WTC11 (cell line): ENCODE measurements around the gene SCAANT1. TPM values are rescaled to one million over a fixed set of nuclear protein-coding genes. Genes with fewer than 3 reads are reported as not detected.

Experiments used
- ATAC-seq: fragments of 200-7000 bp; cut with Tn5 transposase; 2 replicates; pipeline ENCODE4 v1.10.0; 2021; ENCODE audit warnings: mild to moderate bottlenecking, moderate library complexity
- CTCF ChIA-PET: fragments of 300-600 bp; sonication (Branson Sonifier 250); formaldehyde crosslinking; loops from one replicate; lab custom pipeline; 2021; ENCODE audit warnings: antibody characterized with exemption; lab: Charles Lee
- POLR2A ChIA-PET: fragments of 350-600 bp; sonication (Branson Sonifier 250); formaldehyde crosslinking; loops from one replicate; lab custom pipeline; 2021; ENCODE audit warnings: antibody characterized with exemption; lab: Charles Lee
- DNase-seq: peaks from one replicate; pipeline ENCODE4 v3.0.0; 2021; ENCODE audit warnings: low spot score
- H3K27ac Mint-ChIP-seq: 2 replicates; pipeline ENCODE4 v1.8.0; 2021; ENCODE audit warnings: mixed read lengths
- H3K27me3 Mint-ChIP-seq: 2 replicates; pipeline ENCODE4 v1.8.0; 2021; ENCODE audit warnings: low read depth, mild to moderate bottlenecking, moderate library complexity, mixed read lengths
- H3K36me3 Mint-ChIP-seq: 2 replicates; pipeline ENCODE4 v1.8.0; 2021; ENCODE audit warnings: mixed read lengths
- H3K4me1 Mint-ChIP-seq: 2 replicates; pipeline ENCODE4 v1.8.0; 2022; ENCODE audit warnings: mixed read lengths
- H3K4me3 Mint-ChIP-seq: 2 replicates; pipeline ENCODE4 v1.8.0; 2021; ENCODE audit warnings: mild to moderate bottlenecking, moderate library complexity, mixed read lengths
- H3K9me3 Mint-ChIP-seq: 2 replicates; pipeline ENCODE4 v1.8.0; 2021; ENCODE audit warnings: mixed read lengths
- CREM ChIP-seq: sonication (generic); formaldehyde crosslinking; IDR thresholded peaks from 2 replicates; pipeline ENCODE4 v1.8.1; 2022; ENCODE audit warnings: mild to moderate bottlenecking, missing genetic modification reagents, moderate library complexity
- ERG ChIP-seq: fragments of 250-450 bp; sonication (Bioruptor Pico); IDR thresholded peaks from 2 replicates; pipeline ENCODE4 v1.8.0; 2021; ENCODE audit warnings: mild to moderate bottlenecking
- ESRRA ChIP-seq: sonication (generic); formaldehyde crosslinking; IDR thresholded peaks from 2 replicates; pipeline ENCODE4 v1.8.1; 2022; ENCODE audit warnings: mild to moderate bottlenecking, missing genetic modification reagents, borderline replicate concordance
- FOXK1 ChIP-seq: sonication (generic); formaldehyde crosslinking; IDR thresholded peaks from 2 replicates; pipeline ENCODE4 v1.8.0; 2022; ENCODE audit warnings: mild to moderate bottlenecking, moderate library complexity, missing genetic modification reagents
- FOXP1 ChIP-seq: sonication (generic); formaldehyde crosslinking; IDR thresholded peaks from 2 replicates; pipeline ENCODE4 v1.8.0; 2022; ENCODE audit warnings: missing genetic modification reagents, mild to moderate bottlenecking, moderate library complexity, borderline replicate concordance
- KAT7 ChIP-seq: sonication (generic); formaldehyde crosslinking; IDR thresholded peaks from 2 replicates; pipeline ENCODE4 v1.8.1; 2023; ENCODE audit warnings: missing genetic modification reagents, mild to moderate bottlenecking, borderline replicate concordance
- NFATC4 ChIP-seq: fragments of 250-450 bp; sonication (Bioruptor Pico); IDR thresholded peaks from 2 replicates; pipeline ENCODE4 v1.9.0; 2021; ENCODE audit warnings: mild to moderate bottlenecking
- NR1H2 ChIP-seq: sonication (generic); formaldehyde crosslinking; IDR thresholded peaks from 2 replicates; pipeline ENCODE4 v1.9.0; 2021; ENCODE audit warnings: mild to moderate bottlenecking, moderate library complexity, missing genetic modification reagents
- NR3C1 ChIP-seq: sonication (generic); formaldehyde crosslinking; conservative IDR thresholded peaks from 2 replicates; pipeline ENCODE4 v1.8.1; 2023; ENCODE audit warnings: low read depth, mild to moderate bottlenecking, missing genetic modification reagents
- SOX15 ChIP-seq: fragments of 250-450 bp; sonication (Bioruptor Pico); IDR thresholded peaks from 2 replicates; pipeline ENCODE4 v1.9.0; 2021; ENCODE audit warnings: mild to moderate bottlenecking
- TCF7 ChIP-seq: sonication (generic); formaldehyde crosslinking; IDR thresholded peaks from 2 replicates; pipeline ENCODE4 v1.8.0; 2022; ENCODE audit warnings: mild to moderate bottlenecking, low read depth, missing genetic modification reagents, moderate library complexity
- TEAD1 ChIP-seq: sonication (generic); formaldehyde crosslinking; IDR thresholded peaks from 2 replicates; pipeline ENCODE4 v1.8.0; 2022; ENCODE audit warnings: mild to moderate bottlenecking, missing genetic modification reagents
- ZNF416 ChIP-seq: fragments of 250-450 bp; sonication (Bioruptor Pico); IDR thresholded peaks from 2 replicates; pipeline ENCODE4 v1.9.0; 2021; ENCODE audit warnings: mild to moderate bottlenecking, inconsistent platforms
- total RNA-seq: library from RNA; stranded (reverse); gene quantifications from 3 replicates; pipeline ENCODE4 v1.2.3, GENCODE V29; 2021
- TF ChIP-seq, protein P1 (sequence below): sonication (generic); formaldehyde crosslinking; IDR thresholded peaks from 2 replicates; pipeline ENCODE4 v1.8.1; 2022; ENCODE audit warnings: mild to moderate bottlenecking, moderate library complexity, missing genetic modification reagents
- TF ChIP-seq, protein P2 (sequence below): sonication (generic); formaldehyde crosslinking; IDR thresholded peaks from 2 replicates; pipeline ENCODE4 v1.8.1; 2023; ENCODE audit warnings: mild to moderate bottlenecking, moderate library complexity, missing genetic modification reagents
- TF ChIP-seq, protein P3 (sequence below): sonication (generic); formaldehyde crosslinking; IDR thresholded peaks from 2 replicates; pipeline ENCODE4 v1.8.0; 2022; ENCODE audit warnings: mild to moderate bottlenecking, missing genetic modification reagents
- TF ChIP-seq, protein P4 (sequence below): sonication (generic); formaldehyde crosslinking; IDR thresholded peaks from 2 replicates; pipeline ENCODE4 v1.8.1; 2022; ENCODE audit warnings: low read depth, mild to moderate bottlenecking, moderate library complexity, missing genetic modification reagents, borderline replicate concordance
- TF ChIP-seq, protein P5 (sequence below): sonication (generic); formaldehyde crosslinking; IDR thresholded peaks from 2 replicates; pipeline ENCODE4 v1.8.1; 2022; ENCODE audit warnings: mild to moderate bottlenecking, missing genetic modification reagents, moderate library complexity, borderline replicate concordance
- TF ChIP-seq, protein P6 (sequence below): sonication (generic); formaldehyde crosslinking; IDR thresholded peaks from 2 replicates; pipeline ENCODE4 v1.8.1; 2022; ENCODE audit warnings: low read depth, missing genetic modification reagents, borderline replicate concordance

SCAANT1 gene
- total RNA-seq, 1 experiment from 2014 or later = 1.3 TPM

DNA sequence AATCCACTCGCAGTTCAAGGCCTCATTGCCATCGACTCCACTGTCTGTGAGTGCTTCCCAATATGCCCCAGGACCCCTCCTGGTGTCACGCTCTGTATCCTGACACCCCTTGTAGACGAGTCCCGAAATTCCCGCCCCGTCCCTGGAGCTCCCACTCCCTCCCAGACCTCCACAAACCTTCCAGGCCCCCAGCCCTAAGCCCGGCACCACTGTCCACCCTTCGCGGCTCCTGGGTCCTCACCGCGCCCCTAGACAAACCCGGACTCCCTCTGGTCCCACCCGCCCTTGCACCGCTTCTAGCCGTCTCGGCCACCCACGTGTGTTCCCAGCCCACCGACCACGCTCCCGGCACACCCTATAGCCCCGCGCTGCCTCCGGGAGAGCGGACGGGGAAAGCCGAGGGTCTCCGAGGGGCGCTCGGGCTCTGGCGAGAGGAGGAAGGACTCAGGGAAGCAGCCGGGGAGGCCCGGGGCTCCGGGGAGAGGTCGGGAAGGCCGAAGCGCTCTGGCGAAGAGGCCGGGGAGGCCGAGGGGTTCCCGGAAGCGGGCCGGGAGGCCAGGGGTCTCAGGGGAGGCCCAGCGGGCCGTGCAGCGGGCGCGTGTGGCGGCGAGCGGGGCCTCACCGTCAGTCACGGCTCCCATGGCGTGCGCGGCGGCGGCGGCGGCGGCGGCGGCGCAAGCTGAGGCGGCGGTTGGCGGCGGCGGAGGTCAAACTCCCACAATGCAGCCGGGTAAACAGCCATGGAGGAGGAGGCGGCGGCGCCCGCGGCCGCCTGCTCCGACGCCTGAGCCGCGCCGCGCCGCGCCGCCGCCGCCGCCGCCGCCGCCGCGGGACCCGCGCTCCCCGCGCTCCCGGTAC lies 48.8 kb downstream of the SCAANT1 start, which contains the start of the genes ATXN7 and THOC7:
Gene ATXN7, plus strand, starts transcription at position 718 of the 858 bp plus-strand sequence. CDS start 48,732 bp downstream, outside the sequence.
Gene THOC7, minus strand, starts transcription at position 656 of the 858 bp plus-strand sequence. Its CDS starts 15 bp downstream, at position 641.
- TF ChIP-seq ZNF416 (CRISPR knock-in tag) (no peak), KAT7 (CRISPR knock-in tag) (0 out of 2 replicates have a peak, but pooled peaks have one; percentile 57), CREM (CRISPR knock-in tag) (0 out of 2 replicates have a peak, but pooled peaks have one; percentile 27), NR1H2 (CRISPR knock-in tag) (no peak), SOX15 (CRISPR knock-in tag) (no peak), FOXP1 (CRISPR knock-in tag) (peak; percentile 66; the same call in 1 of the 2 replicates), ESRRA (CRISPR knock-in tag) (peak; percentile 46; the same call in 1 of the 2 replicates), TCF7 (CRISPR knock-in tag) (no peak), FOXK1 (peak; percentile 52; the same call in 1 of the 2 replicates)
- TF ChIP-seq, protein P1, sequence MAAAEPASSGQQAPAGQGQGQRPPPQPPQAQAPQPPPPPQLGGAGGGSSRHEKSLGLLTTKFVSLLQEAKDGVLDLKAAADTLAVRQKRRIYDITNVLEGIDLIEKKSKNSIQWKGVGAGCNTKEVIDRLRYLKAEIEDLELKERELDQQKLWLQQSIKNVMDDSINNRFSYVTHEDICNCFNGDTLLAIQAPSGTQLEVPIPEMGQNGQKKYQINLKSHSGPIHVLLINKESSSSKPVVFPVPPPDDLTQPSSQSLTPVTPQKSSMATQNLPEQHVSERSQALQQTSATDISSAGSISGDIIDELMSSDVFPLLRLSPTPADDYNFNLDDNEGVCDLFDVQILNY (CRISPR knock-in tag) = peak; percentile 23; the same call in 1 of the 2 replicates
- TF ChIP-seq, protein P2, sequence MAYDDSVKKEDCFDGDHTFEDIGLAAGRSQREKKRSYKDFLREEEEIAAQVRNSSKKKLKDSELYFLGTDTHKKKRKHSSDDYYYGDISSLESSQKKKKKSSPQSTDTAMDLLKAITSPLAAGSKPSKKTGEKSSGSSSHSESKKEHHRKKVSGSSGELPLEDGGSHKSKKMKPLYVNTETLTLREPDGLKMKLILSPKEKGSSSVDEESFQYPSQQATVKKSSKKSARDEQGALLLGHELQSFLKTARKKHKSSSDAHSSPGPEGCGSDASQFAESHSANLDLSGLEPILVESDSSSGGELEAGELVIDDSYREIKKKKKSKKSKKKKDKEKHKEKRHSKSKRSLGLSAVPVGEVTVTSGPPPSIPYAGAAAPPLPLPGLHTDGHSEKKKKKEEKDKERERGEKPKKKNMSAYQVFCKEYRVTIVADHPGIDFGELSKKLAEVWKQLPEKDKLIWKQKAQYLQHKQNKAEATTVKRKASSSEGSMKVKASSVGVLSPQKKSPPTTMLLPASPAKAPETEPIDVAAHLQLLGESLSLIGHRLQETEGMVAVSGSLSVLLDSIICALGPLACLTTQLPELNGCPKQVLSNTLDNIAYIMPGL = peak; percentile 75; the same call in 1 of the 2 replicates
- TF ChIP-seq, protein P3, sequence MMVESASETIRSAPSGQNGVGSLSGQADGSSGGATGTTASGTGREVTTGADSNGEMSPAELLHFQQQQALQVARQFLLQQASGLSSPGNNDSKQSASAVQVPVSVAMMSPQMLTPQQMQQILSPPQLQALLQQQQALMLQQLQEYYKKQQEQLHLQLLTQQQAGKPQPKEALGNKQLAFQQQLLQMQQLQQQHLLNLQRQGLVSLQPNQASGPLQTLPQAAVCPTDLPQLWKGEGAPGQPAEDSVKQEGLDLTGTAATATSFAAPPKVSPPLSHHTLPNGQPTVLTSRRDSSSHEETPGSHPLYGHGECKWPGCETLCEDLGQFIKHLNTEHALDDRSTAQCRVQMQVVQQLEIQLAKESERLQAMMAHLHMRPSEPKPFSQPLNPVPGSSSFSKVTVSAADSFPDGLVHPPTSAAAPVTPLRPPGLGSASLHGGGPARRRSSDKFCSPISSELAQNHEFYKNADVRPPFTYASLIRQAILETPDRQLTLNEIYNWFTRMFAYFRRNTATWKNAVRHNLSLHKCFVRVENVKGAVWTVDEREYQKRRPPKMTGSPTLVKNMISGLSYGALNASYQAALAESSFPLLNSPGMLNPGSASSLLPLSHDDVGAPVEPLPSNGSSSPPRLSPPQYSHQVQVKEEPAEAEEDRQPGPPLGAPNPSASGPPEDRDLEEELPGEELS (CRISPR knock-in tag) = 0 out of 2 replicates have a peak, but pooled peaks have one; percentile 70
- TF ChIP-seq, protein P4, sequence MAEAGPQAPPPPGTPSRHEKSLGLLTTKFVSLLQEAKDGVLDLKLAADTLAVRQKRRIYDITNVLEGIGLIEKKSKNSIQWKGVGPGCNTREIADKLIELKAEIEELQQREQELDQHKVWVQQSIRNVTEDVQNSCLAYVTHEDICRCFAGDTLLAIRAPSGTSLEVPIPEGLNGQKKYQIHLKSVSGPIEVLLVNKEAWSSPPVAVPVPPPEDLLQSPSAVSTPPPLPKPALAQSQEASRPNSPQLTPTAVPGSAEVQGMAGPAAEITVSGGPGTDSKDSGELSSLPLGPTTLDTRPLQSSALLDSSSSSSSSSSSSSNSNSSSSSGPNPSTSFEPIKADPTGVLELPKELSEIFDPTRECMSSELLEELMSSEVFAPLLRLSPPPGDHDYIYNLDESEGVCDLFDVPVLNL (CRISPR knock-in tag) = 0 out of 2 replicates have a peak, but pooled peaks have one; percentile 59
- TF ChIP-seq, all 79 proteins: peak for 9
- peaks cover 4% of the 10 kb centered on the region; the same call in 1 of the 2 replicates for H3K36me3 Mint-ChIP-seq
- no peaks in the 10 kb centered on the region for H3K9me3 Mint-ChIP-seq
- CTCF ChIA-PET = interaction anchor here (0.6 to 0.7 kb wide), 2 partner anchors 44 to 307 kb away, joined by 4 read pairs; no protein-coding TSS in a partner anchor
- peak within 1 kb of the TSS; percentile 90 for H3K4me3 Mint-ChIP-seq
- POLR2A ChIA-PET = interaction anchor here (0.9 kb wide), 1 partner anchor 15 kb away, joined by 3 read pairs; no protein-coding TSS in a partner anchor
- DNase-seq (peak; percentile 66), ATAC-seq (peak; percentile 55)
- peak within 1 kb of the TSS; percentile 31 for H3K27ac Mint-ChIP-seq
- peaks cover 48% of the 10 kb centered on the region for H3K4me1 Mint-ChIP-seq
- H3K27me3 Mint-ChIP-seq = no peaks in the 10 kb centered on the region

DNA sequence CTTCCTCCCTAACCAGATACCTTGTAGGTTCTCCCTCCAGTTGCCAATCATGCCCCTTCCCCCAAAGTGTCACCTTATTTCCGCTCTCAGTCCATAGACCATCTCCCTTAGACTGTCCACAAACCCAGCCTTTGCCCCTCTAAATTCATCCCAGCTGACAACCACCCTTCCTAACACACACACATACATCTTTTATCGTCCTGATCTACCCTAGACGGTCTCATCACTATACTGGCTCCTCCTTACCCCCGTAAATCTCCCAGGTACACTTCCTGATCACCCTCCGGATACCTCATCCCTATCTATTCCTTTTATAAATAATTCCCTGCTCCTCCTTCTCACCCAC lies 49.4 kb downstream of the SCAANT1 start:
- POLR2A ChIA-PET = interaction anchor here (0.9 kb wide), 1 partner anchor 14 kb away, joined by 3 read pairs; no protein-coding TSS in a partner anchor
- CTCF ChIA-PET = interaction anchor here (0.5 kb wide), 1 partner anchor 67 kb away, joined by 3 read pairs; no protein-coding TSS in a partner anchor
- Mint-ChIP-seq H3K36me3 (peaks cover 4% of the 10 kb centered on the region; the same call in 1 of the 2 replicates), H3K4me3 (peak overlapping the region; percentile 87), H3K9me3 (no peaks in the 10 kb centered on the region), H3K27me3 (no peaks in the 10 kb centered on the region), H3K27ac (peak overlapping the region; percentile 20), H3K4me1 (peaks cover 51% of the 10 kb centered on the region)
- TF ChIP-seq, protein P5, sequence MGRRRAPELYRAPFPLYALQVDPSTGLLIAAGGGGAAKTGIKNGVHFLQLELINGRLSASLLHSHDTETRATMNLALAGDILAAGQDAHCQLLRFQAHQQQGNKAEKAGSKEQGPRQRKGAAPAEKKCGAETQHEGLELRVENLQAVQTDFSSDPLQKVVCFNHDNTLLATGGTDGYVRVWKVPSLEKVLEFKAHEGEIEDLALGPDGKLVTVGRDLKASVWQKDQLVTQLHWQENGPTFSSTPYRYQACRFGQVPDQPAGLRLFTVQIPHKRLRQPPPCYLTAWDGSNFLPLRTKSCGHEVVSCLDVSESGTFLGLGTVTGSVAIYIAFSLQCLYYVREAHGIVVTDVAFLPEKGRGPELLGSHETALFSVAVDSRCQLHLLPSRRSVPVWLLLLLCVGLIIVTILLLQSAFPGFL (CRISPR knock-in tag) = no peak
- TF ChIP-seq, protein P6, sequence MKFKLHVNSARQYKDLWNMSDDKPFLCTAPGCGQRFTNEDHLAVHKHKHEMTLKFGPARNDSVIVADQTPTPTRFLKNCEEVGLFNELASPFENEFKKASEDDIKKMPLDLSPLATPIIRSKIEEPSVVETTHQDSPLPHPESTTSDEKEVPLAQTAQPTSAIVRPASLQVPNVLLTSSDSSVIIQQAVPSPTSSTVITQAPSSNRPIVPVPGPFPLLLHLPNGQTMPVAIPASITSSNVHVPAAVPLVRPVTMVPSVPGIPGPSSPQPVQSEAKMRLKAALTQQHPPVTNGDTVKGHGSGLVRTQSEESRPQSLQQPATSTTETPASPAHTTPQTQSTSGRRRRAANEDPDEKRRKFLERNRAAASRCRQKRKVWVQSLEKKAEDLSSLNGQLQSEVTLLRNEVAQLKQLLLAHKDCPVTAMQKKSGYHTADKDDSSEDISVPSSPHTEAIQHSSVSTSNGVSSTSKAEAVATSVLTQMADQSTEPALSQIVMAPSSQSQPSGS = no peak
- TF ChIP-seq NR3C1 (CRISPR knock-in tag) (no peak), TEAD1 (CRISPR knock-in tag) (no peak), ERG (CRISPR knock-in tag) (no peak), NFATC4 (CRISPR knock-in tag) (no peak)
- peak; percentile 11 for ATAC-seq
- no peak for DNase-seq
